ENCODE data around the gene GREB1.

The GREB1 gene

GRCh38 chr2:11571170-11571569 lies 37.3 kb downstream of the GREB1 start:
- no peaks in the 10 kb centered on the region for H3K36me3 ChIP-seq (ENCODE audit: insufficient read depth, low read length)
- peaks cover 9% of the 10 kb centered on the region; the same call in 1 of the 2 replicates for H3K4me1 ChIP-seq (ENCODE audit: insufficient read depth, low read length)
- H3K9ac ChIP-seq (ENCODE audit: low read depth, low read length) = no peak overlapping the region
- no peaks in the 10 kb centered on the region for H3K9me3 ChIP-seq (ENCODE audit: control insufficient read depth, insufficient read depth, low read length)

GRCh38 chr2:11572996-11573395 lies 39.2 kb downstream of the GREB1 start:
- Histone ChIP-seq H3K4me1 (ENCODE audit: insufficient read depth, low read length) (peaks cover 9% of the 10 kb centered on the region; the same call in 1 of the 2 replicates), H3K9ac (ENCODE audit: low read depth, low read length) (no peak overlapping the region), H3K36me3 (ENCODE audit: insufficient read depth, low read length) (no peaks in the 10 kb centered on the region), H3K9me3 (ENCODE audit: control insufficient read depth, insufficient read depth, low read length) (no peaks in the 10 kb centered on the region)

- Histone ChIP-seq H3K36me3 (ENCODE audit: insufficient read depth, low read length) (no peaks in the 10 kb centered on the region), H3K9ac (ENCODE audit: low read depth, low read length) (no peak overlapping the region), H3K4me1 (ENCODE audit: insufficient read depth, low read length) (peaks cover 9% of the 10 kb centered on the region; the same call in 1 of the 2 replicates), H3K9me3 (ENCODE audit: control insufficient read depth, insufficient read depth, low read length) (no peaks in the 10 kb centered on the region)
These were observed 39.8 kb downstream of the GREB1 start for GRCh38 chr2:11573418-11574175.

- Histone ChIP-seq H3K4me1 (ENCODE audit: insufficient read depth, low read length) (peaks cover 9% of the 10 kb centered on the region; the same call in 1 of the 2 replicates), H3K9ac (ENCODE audit: low read depth, low read length) (no peak overlapping the region), H3K9me3 (ENCODE audit: control insufficient read depth, insufficient read depth, low read length) (no peaks in the 10 kb centered on the region), H3K36me3 (ENCODE audit: insufficient read depth, low read length) (no peaks in the 10 kb centered on the region)
These were observed 40.6 kb downstream of the GREB1 start for GRCh38 chr2:11574176-11575046.

GRCh38 chr2:11576398-11576797 lies 42.6 kb downstream of the GREB1 start:
- Histone ChIP-seq H3K9ac (ENCODE audit: low read depth, low read length) (no peak overlapping the region), H3K4me1 (ENCODE audit: insufficient read depth, low read length) (peaks cover 9% of the 10 kb centered on the region; the same call in 1 of the 2 replicates)

GRCh38 chr2:11577101-11577883 lies 43.4 kb downstream of the GREB1 start:
- Histone ChIP-seq H3K36me3 (ENCODE audit: insufficient read depth, low read length) (no peaks in the 10 kb centered on the region), H3K9ac (ENCODE audit: low read depth, low read length) (no peak overlapping the region), H3K4me1 (ENCODE audit: insufficient read depth, low read length) (peaks cover 9% of the 10 kb centered on the region; the same call in 1 of the 2 replicates), H3K9me3 (ENCODE audit: control insufficient read depth, insufficient read depth, low read length) (no peaks in the 10 kb centered on the region)

More at GRCh38 chr2:11576398-11576797, 42.6 kb downstream of the GREB1 start:
- H3K36me3 ChIP-seq (ENCODE audit: insufficient read depth, low read length) = no peaks in the 10 kb centered on the region
- no peaks in the 10 kb centered on the region for H3K9me3 ChIP-seq (ENCODE audit: control insufficient read depth, insufficient read depth, low read length)

GRCh38 chr2:11578081-11578948 lies 44.5 kb downstream of the GREB1 start:
- Histone ChIP-seq H3K4me1 (ENCODE audit: insufficient read depth, low read length) (peaks cover 10% of the 10 kb centered on the region), H3K9ac (ENCODE audit: low read depth, low read length) (no peak overlapping the region), H3K9me3 (ENCODE audit: control insufficient read depth, insufficient read depth, low read length) (no peaks in the 10 kb centered on the region), H3K36me3 (ENCODE audit: insufficient read depth, low read length) (no peaks in the 10 kb centered on the region)

GRCh38 chr2:11578986-11579774 lies 45.3 kb downstream of the GREB1 start:
- no peak overlapping the region for H3K9ac ChIP-seq (ENCODE audit: low read depth, low read length)
- H3K9me3 ChIP-seq (ENCODE audit: control insufficient read depth, insufficient read depth, low read length) = no peaks in the 10 kb centered on the region
- H3K36me3 ChIP-seq (ENCODE audit: insufficient read depth, low read length) = no peaks in the 10 kb centered on the region
- peaks cover 4% of the 10 kb centered on the region; the same call in 1 of the 2 replicates for H3K4me1 ChIP-seq (ENCODE audit: insufficient read depth, low read length)

- Histone ChIP-seq H3K9me3 (ENCODE audit: control insufficient read depth, insufficient read depth, low read length) (no peaks in the 10 kb centered on the region), H3K9ac (ENCODE audit: low read depth, low read length) (no peak overlapping the region), H3K36me3 (ENCODE audit: insufficient read depth, low read length) (no peaks in the 10 kb centered on the region)
These were observed 46.2 kb downstream of the GREB1 start for GRCh38 chr2:11579867-11580659.

GRCh38 chr2:11580697-11581096 lies 46.9 kb downstream of the GREB1 start:
- no peaks in the 10 kb centered on the region for H3K36me3 ChIP-seq (ENCODE audit: insufficient read depth, low read length)
- H3K4me1 ChIP-seq (ENCODE audit: insufficient read depth, low read length) = peaks cover 4% of the 10 kb centered on the region; the same call in 1 of the 2 replicates
- H3K9ac ChIP-seq (ENCODE audit: low read depth, low read length) = no peak overlapping the region
- no peaks in the 10 kb centered on the region for H3K9me3 ChIP-seq (ENCODE audit: control insufficient read depth, insufficient read depth, low read length)

More at GRCh38 chr2:11579867-11580659, 46.2 kb downstream of the GREB1 start:
- peaks cover 4% of the 10 kb centered on the region; the same call in 1 of the 2 replicates for H3K4me1 ChIP-seq (ENCODE audit: insufficient read depth, low read length)

GRCh38 chr2:11581124-11581796 lies 47.4 kb downstream of the GREB1 start:
- Histone ChIP-seq H3K4me1 (ENCODE audit: insufficient read depth, low read length) (peaks cover 4% of the 10 kb centered on the region; the same call in 1 of the 2 replicates), H3K9me3 (ENCODE audit: control insufficient read depth, insufficient read depth, low read length) (no peaks in the 10 kb centered on the region), H3K36me3 (ENCODE audit: insufficient read depth, low read length) (no peaks in the 10 kb centered on the region), H3K9ac (ENCODE audit: low read depth, low read length) (no peak overlapping the region)
